DND-41 (cell line): ENCODE data around the gene MUL1.

Source experiments
- ATAC-seq: fragments of 200-7000 bp; cut with Tn5 transposase; 3 replicates; pipeline ENCODE4 v1.9.1; 2021; ENCODE audit warnings: low read depth; ENCODE audit not compliant: insufficient read depth
- DNase-seq: peaks from one replicate; pipeline ENCODE4 v3.0.0-alpha.2; 2020
- H2AFZ ChIP-seq: 2 replicates; pipeline ENCODE4 v1.6.0; 2012; ENCODE audit warnings: low read depth, low read length
- H3K27ac ChIP-seq: 2 replicates; pipeline ENCODE4 v1.5.1; 2012; ENCODE audit warnings: low read length, inconsistent platforms
- H3K27me3 ChIP-seq: fragments of 200-600 bp; sonication (generic); 2 replicates; pipeline ENCODE4 v1.6.0; 2012; ENCODE audit warnings: low read length, mild to moderate bottlenecking, inconsistent platforms; ENCODE audit not compliant: insufficient read depth, poor library complexity
- H3K36me3 ChIP-seq: 2 replicates; pipeline ENCODE4 v1.5.1; 2012; ENCODE audit warnings: low read length, inconsistent platforms; ENCODE audit not compliant: insufficient read depth
- H3K4me1 ChIP-seq: 2 replicates; pipeline ENCODE4 v1.5.1; 2012; ENCODE audit warnings: mild to moderate bottlenecking, low read length; ENCODE audit not compliant: insufficient read depth
- H3K4me2 ChIP-seq: 2 replicates; pipeline ENCODE4 v1.6.0; 2012; ENCODE audit warnings: mild to moderate bottlenecking, moderate library complexity, low read length, inconsistent platforms; ENCODE audit not compliant: insufficient read depth
- H3K4me3 ChIP-seq, 2 experiments: fragments of 200-600 bp in 1 of 2; shearing (Covaris generic) in 1 of 2; 2 replicates each; pipeline ENCODE4 v1.5.1; 2012 to 2016; ENCODE audit warnings: inconsistent platforms in 2 of 2, low read length in 2 of 2, mild to moderate bottlenecking in 2 of 2, low read depth in 1 of 2, moderate library complexity in 1 of 2
- H3K79me2 ChIP-seq: 2 replicates; pipeline ENCODE4 v1.6.0; 2012; ENCODE audit warnings: low read length, inconsistent platforms; ENCODE audit not compliant: insufficient read depth
- H3K9ac ChIP-seq: 2 replicates; pipeline ENCODE4 v1.6.0; 2012; ENCODE audit warnings: low read depth, mild to moderate bottlenecking, inconsistent platforms, low read length, moderate library complexity
- H3K9me3 ChIP-seq: 2 replicates; pipeline ENCODE4 v1.5.1; 2012; ENCODE audit warnings: low read length, moderate library complexity, mild to moderate bottlenecking, inconsistent platforms; ENCODE audit not compliant: insufficient read depth, severe bottlenecking
- H4K20me1 ChIP-seq: 2 replicates; pipeline ENCODE4 v1.6.0; 2012; ENCODE audit warnings: low read length; ENCODE audit not compliant: insufficient read depth
- CTCF ChIP-seq: IDR thresholded peaks from 2 replicates; pipeline ENCODE4 v1.5.1; 2012; ENCODE audit warnings: borderline replicate concordance, low read length, moderate library complexity, mild to moderate bottlenecking; ENCODE audit not compliant: poor library complexity, severe bottlenecking; ENCODE audit errors: extremely low read depth
- EZH2 ChIP-seq: IDR thresholded peaks from 3 replicates; pipeline ENCODE4 v1.6.1; 2012; ENCODE audit warnings: borderline replicate concordance, low read depth, mild to moderate bottlenecking, moderate library complexity, low read length, inconsistent platforms; ENCODE audit not compliant: severe bottlenecking

Gene MUL1

GRCh38 chr1:20494609-20495311 is 13.2 kb downstream of the MUL1 start:
- Histone ChIP-seq H2AFZ (no peak overlapping the region), H3K36me3 (no peaks in the 10 kb centered on the region), H3K4me2 (no peak overlapping the region), H3K27me3 (peaks cover 11% of the 10 kb centered on the region), H3K4me1 (0 out of 2 replicates have a peak, but pooled peaks cover 4% of the 10 kb centered on the region), H4K20me1 (no peaks in the 10 kb centered on the region), H3K27ac (no peak overlapping the region), H3K9me3 (no peaks in the 10 kb centered on the region), H3K4me3 (no peak overlapping the region), H3K79me2 (no peaks in the 10 kb centered on the region), H3K9ac (no peak overlapping the region)
- no peak for DNase-seq
- no peak for ATAC-seq
- no peak for TF ChIP-seq CTCF
- no peak for TF ChIP-seq EZH2

GRCh38 chr1:20493839-20494608 is 13.9 kb downstream of the MUL1 start:
- H3K27me3 ChIP-seq, result peaks cover 8% of the 10 kb centered on the region
- ATAC-seq (peak; percentile 84), DNase-seq (peak; percentile 77)
- peak; percentile 100 for TF ChIP-seq CTCF
- no peak for TF ChIP-seq EZH2
- H3K79me2 ChIP-seq, result no peaks in the 10 kb centered on the region
- peak overlapping the region; percentile 36; the same call in 1 of the 2 replicates for H2AFZ ChIP-seq
- H3K9ac ChIP-seq, result no peak overlapping the region
- no peaks in the 10 kb centered on the region for H3K9me3 ChIP-seq
- H3K4me1 ChIP-seq, result 0 out of 2 replicates have a peak, but pooled peaks cover 4% of the 10 kb centered on the region
- peak overlapping the region; percentile 44; the same call in 1 of the 2 replicates for H3K4me2 ChIP-seq
- H3K4me3 ChIP-seq, result no peak overlapping the region
- H3K27ac ChIP-seq, result no peak overlapping the region
- H3K36me3 ChIP-seq, result no peaks in the 10 kb centered on the region
- no peaks in the 10 kb centered on the region for H4K20me1 ChIP-seq

GRCh38 chr1:20493309-20493708 is 14.6 kb downstream of the MUL1 start:
- no peak overlapping the region for H3K9ac ChIP-seq
- ATAC-seq, result no peak
- H3K27me3 ChIP-seq, result peaks cover 13% of the 10 kb centered on the region
- H3K36me3 ChIP-seq, result no peaks in the 10 kb centered on the region
- no peaks in the 10 kb centered on the region for H3K79me2 ChIP-seq
- no peaks in the 10 kb centered on the region; the same call in 1 of the 2 replicates for H4K20me1 ChIP-seq
- H3K4me3 ChIP-seq, result no peak overlapping the region
- no peak overlapping the region for H3K27ac ChIP-seq
- H3K4me2 ChIP-seq, result no peak overlapping the region
- H3K9me3 ChIP-seq, result no peaks in the 10 kb centered on the region
- no peak overlapping the region for H2AFZ ChIP-seq
- 0 out of 2 replicates have a peak, but pooled peaks cover 4% of the 10 kb centered on the region for H3K4me1 ChIP-seq
- no peak for DNase-seq
- TF ChIP-seq EZH2 (no peak), CTCF (no peak)
